Sigmoid colon (tissue), 4 donors: ENCODE results near the gene ANXA3.

Source experiments
- CTCF ChIP-seq, 4 experiments: fragments of 450-650 bp in 3 of 4; fragments of 200-600 bp in 1 of 4; IDR thresholded peaks; one replicate each; pipeline ENCODE4 v1.5.1; 2016 to 2019; ENCODE audit warnings: antibody characterized with exemption in 4 of 4, mild to moderate bottlenecking in 3 of 4, moderate library complexity in 2 of 4
- EP300 ChIP-seq, 4 donors: sonication (generic); formaldehyde crosslinking; IDR thresholded peaks; one replicate each; pipeline ENCODE4 v1.6.1; 2017; ENCODE audit warnings: antibody characterized with exemption in 4 of 4
- POLR2A ChIP-seq, 2 donors: fragments of 450-650 bp; IDR thresholded peaks; one replicate each; pipeline ENCODE4 v1.6.1; 2016; ENCODE audit warnings: antibody characterized with exemption in 2 of 2, mild to moderate bottlenecking in 2 of 2, moderate library complexity in 2 of 2

GRCh38 chr4:78562687-78563086, 11.1 kb downstream of the ANXA3 start:
- no peak for TF ChIP-seq CTCF (IDR thresholded peaks at IDR 0.05)
- TF ChIP-seq POLR2A (IDR thresholded peaks at IDR 0.05) = no peak
- TF ChIP-seq EP300 (IDR thresholded peaks at IDR 0.05) = no peak
